HG03439 (cell line): ENCODE measurements around the gene AMH.

Source experiments
- ATAC-seq: cut with Tn5 transposase; IDR thresholded peaks from one replicate; pipeline ENCODE4 v1.9.1; 2021; ENCODE audit warnings: mild to moderate bottlenecking, moderate library complexity; ENCODE audit not compliant: unreplicated experiment

The AMH gene

DNA sequence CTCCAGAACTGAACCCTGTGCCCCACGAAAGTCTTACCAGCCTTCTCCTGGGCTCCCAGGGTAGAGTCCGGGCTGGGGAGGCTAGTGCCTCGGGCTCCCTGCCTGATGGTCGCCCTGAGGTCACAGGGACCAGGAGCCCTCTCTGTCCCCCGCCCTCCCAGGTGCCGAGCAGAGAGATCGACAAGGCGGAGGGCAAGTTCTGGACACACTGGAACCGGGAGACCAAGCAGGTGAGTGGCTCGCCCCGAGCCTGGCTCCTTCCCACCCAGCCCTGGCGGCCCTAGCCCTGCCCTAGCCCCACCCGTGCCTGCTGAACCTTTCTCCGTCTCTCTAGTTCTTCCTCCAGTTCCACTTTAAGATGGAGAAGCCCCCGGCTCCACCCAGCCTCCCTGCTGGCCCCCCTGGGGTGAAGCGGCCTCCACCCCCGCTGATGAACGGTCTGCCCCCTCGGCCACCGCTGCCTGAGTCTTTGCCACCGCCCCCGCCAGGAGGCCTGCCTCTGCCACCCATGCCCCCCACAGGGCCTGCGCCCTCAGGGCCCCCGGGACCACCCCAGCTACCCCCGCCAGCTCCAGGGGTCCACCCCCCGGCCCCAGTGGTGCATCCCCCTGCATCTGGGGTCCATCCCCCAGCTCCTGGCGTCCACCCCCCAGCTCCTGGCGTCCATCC is 1.6 kb upstream of the AMH start:
- no peak for ATAC-seq

- no peak for ATAC-seq
These were observed 750 bp upstream of the AMH start for GRCh38 chr19:2248136-2249009.

- ATAC-seq: no peak
These were observed 1.0 kb downstream of the AMH start for GRCh38 chr19:2249880-2250765.

- no peak for ATAC-seq
These were observed 1.6 kb downstream of the AMH start for GRCh38 chr19:2250766-2251105.

DNA sequence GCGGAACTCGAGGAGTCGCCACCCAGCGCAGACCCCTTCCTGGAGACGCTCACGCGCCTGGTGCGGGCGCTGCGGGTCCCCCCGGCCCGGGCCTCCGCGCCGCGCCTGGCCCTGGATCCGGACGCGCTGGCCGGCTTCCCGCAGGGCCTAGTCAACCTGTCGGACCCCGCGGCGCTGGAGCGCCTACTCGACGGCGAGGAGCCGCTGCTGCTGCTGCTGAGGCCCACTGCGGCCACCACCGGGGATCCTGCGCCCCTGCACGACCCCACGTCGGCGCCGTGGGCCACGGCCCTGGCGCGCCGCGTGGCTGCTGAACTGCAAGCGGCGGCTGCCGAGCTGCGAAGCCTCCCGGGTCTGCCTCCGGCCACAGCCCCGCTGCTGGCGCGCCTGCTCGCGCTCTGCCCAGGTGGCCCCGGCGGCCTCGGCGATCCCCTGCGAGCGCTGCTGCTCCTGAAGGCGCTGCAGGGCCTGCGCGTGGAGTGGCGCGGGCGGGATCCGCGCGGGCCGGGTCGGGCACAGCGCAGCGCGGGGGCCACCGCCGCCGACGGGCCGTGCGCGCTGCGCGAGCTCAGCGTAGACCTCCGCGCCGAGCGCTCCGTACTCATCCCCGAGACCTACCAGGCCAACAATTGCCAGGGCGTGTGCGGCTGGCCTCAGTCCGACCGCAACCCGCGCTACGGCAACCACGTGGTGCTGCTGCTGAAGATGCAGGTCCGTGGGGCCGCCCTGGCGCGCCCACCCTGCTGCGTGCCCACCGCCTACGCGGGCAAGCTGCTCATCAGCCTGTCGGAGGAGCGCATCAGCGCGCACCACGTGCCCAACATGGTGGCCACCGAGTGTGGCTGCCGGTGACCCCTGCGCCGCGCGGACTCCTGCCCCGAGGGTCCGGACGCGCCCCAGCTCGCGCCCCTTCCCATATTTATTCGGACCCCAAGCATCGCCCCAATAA is 2.3 kb downstream of the AMH start:
- no peak for ATAC-seq

GRCh38 chr19:2252055-2252796 is 3.1 kb downstream of the AMH start:
- no peak for ATAC-seq

GRCh38 chr19:2252797-2253105 is 3.6 kb downstream of the AMH start:
- no peak for ATAC-seq

GRCh38 chr19:2253106-2254063 is 4.3 kb downstream of the AMH start:
- ATAC-seq: no peak

DNA sequence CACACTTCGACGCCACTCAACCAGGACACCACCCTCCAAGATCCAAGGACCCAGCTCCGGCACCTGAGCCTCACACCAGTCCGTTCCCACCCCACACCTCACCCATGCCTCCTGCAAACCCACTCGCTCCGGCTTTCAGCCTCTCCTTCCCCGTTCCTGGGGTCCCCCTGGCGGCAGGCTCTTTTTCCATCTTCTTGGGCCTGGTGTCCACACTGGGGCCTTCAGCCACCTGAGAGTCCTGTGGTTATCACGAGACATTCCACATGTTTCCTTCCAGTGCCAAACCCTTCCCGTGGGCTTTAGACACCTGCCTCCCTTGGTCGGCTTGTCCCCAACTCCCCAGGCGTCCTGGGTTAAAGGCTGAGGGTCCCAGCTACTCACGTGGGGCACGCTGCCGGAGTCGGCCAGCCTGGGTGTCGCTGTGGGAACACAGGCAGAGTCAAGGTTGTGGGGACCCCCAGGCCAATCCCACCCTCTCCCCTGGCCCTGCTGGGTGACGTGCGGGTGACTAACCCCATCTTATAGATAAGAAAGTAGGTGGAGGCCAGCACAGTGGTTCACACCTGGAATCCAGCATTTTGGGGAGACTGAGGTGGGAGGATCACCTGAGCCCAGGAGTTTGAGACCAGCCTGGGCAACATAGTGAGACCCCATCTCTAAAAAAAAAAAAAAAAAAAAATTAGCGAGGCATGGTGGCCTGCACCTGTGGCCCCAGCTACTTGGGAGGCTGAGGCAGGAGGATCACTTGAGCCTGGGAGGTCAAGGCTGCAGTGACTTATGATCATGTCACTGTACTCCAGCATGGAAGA is 5.1 kb downstream of the AMH start:
- ATAC-seq: no peak

- no peak for ATAC-seq
These were observed 6.2 kb downstream of the AMH start for GRCh38 chr19:2255112-2255845.

DNA sequence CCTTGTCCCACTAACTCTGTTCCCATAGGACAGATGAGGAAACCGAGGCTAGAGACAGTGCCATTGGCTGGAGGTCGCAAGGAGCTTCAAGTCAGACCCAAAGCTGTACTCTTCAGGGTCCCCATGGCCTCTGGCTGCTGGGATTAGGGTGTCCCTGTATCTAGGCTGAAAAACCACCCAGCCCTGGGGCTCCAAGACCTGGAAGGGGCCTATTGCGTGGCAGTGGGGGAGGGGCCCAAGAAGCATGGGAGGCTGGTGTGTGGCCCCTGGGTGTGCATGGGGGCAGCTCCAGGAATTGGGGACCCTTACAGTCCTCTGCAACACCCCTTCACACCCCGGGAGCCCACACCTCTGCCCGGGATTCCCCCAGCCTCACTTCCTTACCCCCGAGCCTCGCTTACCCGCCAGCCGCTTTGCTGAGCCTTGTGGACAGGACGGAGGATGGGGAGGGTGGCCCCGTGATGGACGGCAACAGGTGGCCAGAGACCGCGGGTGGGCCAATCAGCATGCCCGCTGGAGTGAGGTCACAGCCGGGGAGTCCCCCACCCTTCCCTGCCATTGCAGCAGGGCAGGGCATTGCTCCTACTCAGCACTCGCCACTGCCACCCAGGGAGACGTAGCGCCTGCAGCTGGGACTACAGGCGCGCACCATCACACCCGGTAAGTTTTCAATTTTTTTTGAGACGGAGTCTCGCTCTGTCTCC is 7.0 kb downstream of the AMH start, which contains the start of gene JSRP1:
Gene JSRP1, minus strand, starts transcription at position 436 of the 704 bp plus-strand sequence. CDS start 1,103 bp downstream, outside the sequence.
- ATAC-seq: no peak

DNA sequence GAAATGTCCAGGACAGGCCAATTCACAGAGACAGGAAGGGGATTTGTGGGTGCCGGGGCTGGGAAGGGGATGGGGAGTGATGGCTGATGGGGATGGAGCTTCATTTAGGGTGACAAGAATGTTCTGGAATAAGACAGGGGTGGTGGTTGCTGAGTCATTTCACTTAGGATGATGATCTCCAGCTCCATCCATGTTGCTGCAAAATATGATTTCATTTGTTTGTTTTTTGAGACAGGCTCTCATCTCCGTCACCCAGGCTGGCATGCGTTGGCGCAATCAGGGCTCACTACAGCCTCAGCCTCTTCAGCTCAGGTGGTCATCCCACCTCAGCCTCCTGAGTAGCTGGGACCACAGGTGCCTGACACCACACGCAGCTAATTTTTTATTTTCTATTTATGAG is 10.2 kb downstream of the AMH start:
- ATAC-seq: no peak

DNA sequence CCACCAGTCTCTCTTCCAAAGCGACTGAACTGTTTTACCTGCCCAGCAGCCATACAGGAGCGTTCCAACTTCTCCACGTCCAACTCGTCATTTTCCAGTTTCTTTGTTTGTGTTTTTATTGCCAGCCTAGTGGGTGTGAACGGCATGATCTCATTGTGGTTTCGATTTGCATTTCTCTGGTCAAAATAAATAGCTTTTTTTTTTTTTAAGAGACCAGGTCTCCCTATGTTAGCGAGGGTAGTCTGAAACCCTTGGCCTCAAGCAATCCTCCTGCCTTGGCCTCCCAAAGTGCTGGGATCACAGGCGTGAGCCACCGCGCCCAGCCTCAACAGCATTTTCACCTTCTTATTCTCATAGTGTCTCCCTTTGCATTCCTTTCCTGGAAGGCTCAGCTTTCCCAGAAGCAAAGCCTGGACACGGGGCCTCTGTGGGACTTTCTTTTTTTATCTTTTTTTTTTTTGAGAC is 11.2 kb downstream of the AMH start:
- ATAC-seq: no peak

GRCh38 chr19:2261438-2262172 is 12.5 kb downstream of the AMH start:
- ATAC-seq: no peak

GRCh38 chr19:2266183-2266993 is 17.3 kb downstream of the AMH start:
- ATAC-seq: no peak
